ENCODE data around the gene PACSIN2. TPM values are rescaled to one million over a fixed set of nuclear protein-coding genes. Genes with fewer than 3 reads are reported as not detected.

The PACSIN2 gene
- total RNA-seq, 1 donor from 2014 or later: 78.5 TPM

- DNase-seq (ENCODE audit: low spot score): no peak
Measured at GRCh38 chr22:42862045-42862734, 152.8 kb downstream of the PACSIN2 start.

GRCh38 chr22:42860968-42861367 is 154.0 kb downstream of the PACSIN2 start:
- no peak for DNase-seq (ENCODE audit: low spot score)

- no peak for DNase-seq (ENCODE audit: low spot score)
Measured at GRCh38 chr22:42857845-42858481, 157.0 kb downstream of the PACSIN2 start.

GRCh38 chr22:42856865-42857704 is 157.9 kb downstream of the PACSIN2 start, which contains the start of gene ARFGAP3:
TSS of gene ARFGAP3 (minus strand) at chr22:42857273. CDS start at chr22:42857182, 91 bp downstream.
- DNase-seq (ENCODE audit: low spot score): peak; percentile 93

- DNase-seq (ENCODE audit: low spot score): peak; percentile 57
Measured at GRCh38 chr22:42856179-42856864, 158.6 kb downstream of the PACSIN2 start.

- no peak for DNase-seq (ENCODE audit: low spot score)
Measured at GRCh38 chr22:42855721-42856120, 159.2 kb downstream of the PACSIN2 start.

- DNase-seq (ENCODE audit: low spot score): no peak
Measured at GRCh38 chr22:42855211-42855610, 159.7 kb downstream of the PACSIN2 start.

GRCh38 chr22:42848941-42849550 is 165.9 kb downstream of the PACSIN2 start:
- no peak for DNase-seq (ENCODE audit: low spot score)

- no peak for DNase-seq (ENCODE audit: low spot score)
Measured at GRCh38 chr22:42847110-42847509, 167.8 kb downstream of the PACSIN2 start.

GRCh38 chr22:42844756-42845155 is 170.2 kb downstream of the PACSIN2 start:
- DNase-seq (ENCODE audit: low spot score): no peak

GRCh38 chr22:42842658-42843370 is 172.1 kb downstream of the PACSIN2 start:
- DNase-seq (ENCODE audit: low spot score): no peak

GRCh38 chr22:42841444-42841843 is 173.5 kb downstream of the PACSIN2 start:
- DNase-seq (ENCODE audit: low spot score): no peak

GRCh38 chr22:42837556-42837955 is 177.4 kb downstream of the PACSIN2 start:
- DNase-seq (ENCODE audit: low spot score): no peak

- no peak for DNase-seq (ENCODE audit: low spot score)
Measured at GRCh38 chr22:42836026-42836425, 178.9 kb downstream of the PACSIN2 start.

- DNase-seq (ENCODE audit: low spot score): no peak
Measured at GRCh38 chr22:42834177-42834949, 180.6 kb downstream of the PACSIN2 start.

- no peak for DNase-seq (ENCODE audit: low spot score)
Measured at GRCh38 chr22:42833104-42833503, 181.8 kb downstream of the PACSIN2 start.

GRCh38 chr22:42831712-42832111 is 183.2 kb downstream of the PACSIN2 start:
- DNase-seq (ENCODE audit: low spot score): peak; percentile 19

- no peak for DNase-seq (ENCODE audit: low spot score)
Measured at GRCh38 chr22:42830161-42830560, 184.8 kb downstream of the PACSIN2 start.

GRCh38 chr22:42829302-42829701 is 185.6 kb downstream of the PACSIN2 start:
- DNase-seq (ENCODE audit: low spot score): no peak

- no peak for DNase-seq (ENCODE audit: low spot score)
Measured at GRCh38 chr22:42825796-42826195, 189.2 kb downstream of the PACSIN2 start.

Data from ureter (tissue), 1 donor.